ENCODE measurements around the gene VWF.

Gene VWF

DNA sequence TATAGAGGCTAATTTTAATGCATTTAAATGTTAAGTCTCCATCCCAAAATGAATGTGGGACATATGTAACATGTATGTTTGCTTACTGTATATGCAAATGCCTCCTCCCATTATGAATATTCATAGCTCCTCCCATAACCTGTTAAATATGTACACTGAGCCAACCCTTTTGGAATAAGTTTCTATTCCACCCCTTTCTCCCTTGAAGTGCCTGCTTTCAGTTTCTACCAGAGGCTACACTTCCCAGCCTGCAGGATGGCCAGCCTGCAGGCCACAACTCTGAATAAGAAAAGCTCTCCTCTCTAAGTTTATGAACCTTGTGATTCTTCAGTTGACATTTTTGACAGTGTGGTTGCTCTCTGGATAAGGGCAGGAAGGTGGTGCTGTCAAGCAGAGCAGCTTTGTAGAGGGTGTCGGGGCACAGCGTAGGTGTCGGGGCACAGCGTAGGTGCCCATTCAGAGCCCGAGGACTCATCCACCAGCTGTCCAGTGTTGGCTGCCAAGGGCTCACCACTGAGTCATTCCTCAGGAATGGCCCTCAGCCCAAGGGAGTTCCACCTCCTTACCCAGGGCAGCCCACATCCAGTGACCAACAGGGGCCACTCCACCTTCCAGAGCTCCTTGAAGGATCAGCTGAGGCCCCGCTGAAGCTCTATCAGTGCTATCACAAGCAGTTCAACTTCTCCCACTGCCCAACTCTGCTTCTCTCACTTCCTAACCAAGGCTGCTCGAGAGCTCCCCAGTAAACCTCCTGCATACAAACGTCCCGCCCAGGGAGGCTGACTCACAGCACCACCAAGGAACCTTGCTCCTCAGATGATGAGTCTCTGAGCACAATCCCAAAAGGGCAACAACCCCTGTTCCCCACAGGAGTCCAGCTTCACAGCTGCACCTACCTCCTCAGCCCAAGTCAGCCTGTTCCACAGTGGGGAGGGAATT, 31.4 kb downstream of the VWF start:
- WGBS = 22% methylated on average over 9 of the region's 9 CpGs
- peak; percentile 90 for DNase-seq
- H3K4me1 ChIP-seq (ENCODE audit: control insufficient read depth, insufficient read depth, low read depth, low read length) = peaks cover 24% of the 10 kb centered on the region
- H2BK5ac ChIP-seq (ENCODE audit: low read depth, low read length, poor library complexity, severe bottlenecking) = no peak overlapping the region
- H3K79me1 ChIP-seq (replicated peaks; ENCODE audit: low read length, poor library complexity, severe bottlenecking) = no peaks in the 10 kb centered on the region
- H2AK5ac ChIP-seq (ENCODE audit: low read length, severe bottlenecking) = no peak overlapping the region
- no peak overlapping the region for H2BK120ac ChIP-seq (ENCODE audit: low read depth, low read length)
- peak overlapping the region; percentile 81 for H4K91ac ChIP-seq (ENCODE audit: low read length)
- H3K4me2 ChIP-seq (ENCODE audit: low read length, poor library complexity, severe bottlenecking) = peak overlapping the region; percentile 8
- H3K4ac ChIP-seq (ENCODE audit: low read depth in 1 of 2, low read length in 2 of 2) = peak overlapping the region; percentile 19 to 90
- peak overlapping the region; percentile 70 for H2BK15ac ChIP-seq (ENCODE audit: low read depth, poor library complexity, severe bottlenecking)
- peak overlapping the region; percentile 42 for H2AFZ ChIP-seq (ENCODE audit: low read depth, low read length)
- peak overlapping the region; percentile 58 for H3K27ac ChIP-seq (ENCODE audit: low read length, poor library complexity, severe bottlenecking)
- no peaks in the 10 kb centered on the region for H3K9me3 ChIP-seq (ENCODE audit: control insufficient read depth, low read length)
- peak overlapping the region; percentile 60 to 94 for H3K18ac ChIP-seq (ENCODE audit: low read depth in 1 of 2, low read length in 2 of 2)
- H3K27me3 ChIP-seq (ENCODE audit: control insufficient read depth in 1 of 2, insufficient read depth in 1 of 2, low read length in 2 of 2) = no peaks in the 10 kb centered on the region
- H2BK12ac ChIP-seq (ENCODE audit: low read length in 2 of 2) = peak overlapping the region; percentile 11 to 95
- H3K23ac ChIP-seq (ENCODE audit: low read length in 2 of 2) = no peak overlapping the region
- no peak overlapping the region for H3K4me3 ChIP-seq (ENCODE audit: insufficient read depth in 1 of 2, low read depth in 1 of 2, low read length in 2 of 2)
- H3K36me3 ChIP-seq (ENCODE audit: control insufficient read depth in 1 of 2, insufficient read depth in 2 of 2, low read depth in 1 of 2, low read length in 2 of 2) = no peaks in the 10 kb centered on the region
- no peak overlapping the region for H3K9ac ChIP-seq (ENCODE audit: low read length)
- H3K14ac ChIP-seq (ENCODE audit: low read length in 2 of 2) = peak overlapping the region in 1 of 2 experiments; percentile 91
- peak overlapping the region; percentile 4 for H4K8ac ChIP-seq (ENCODE audit: low read length)

DNA sequence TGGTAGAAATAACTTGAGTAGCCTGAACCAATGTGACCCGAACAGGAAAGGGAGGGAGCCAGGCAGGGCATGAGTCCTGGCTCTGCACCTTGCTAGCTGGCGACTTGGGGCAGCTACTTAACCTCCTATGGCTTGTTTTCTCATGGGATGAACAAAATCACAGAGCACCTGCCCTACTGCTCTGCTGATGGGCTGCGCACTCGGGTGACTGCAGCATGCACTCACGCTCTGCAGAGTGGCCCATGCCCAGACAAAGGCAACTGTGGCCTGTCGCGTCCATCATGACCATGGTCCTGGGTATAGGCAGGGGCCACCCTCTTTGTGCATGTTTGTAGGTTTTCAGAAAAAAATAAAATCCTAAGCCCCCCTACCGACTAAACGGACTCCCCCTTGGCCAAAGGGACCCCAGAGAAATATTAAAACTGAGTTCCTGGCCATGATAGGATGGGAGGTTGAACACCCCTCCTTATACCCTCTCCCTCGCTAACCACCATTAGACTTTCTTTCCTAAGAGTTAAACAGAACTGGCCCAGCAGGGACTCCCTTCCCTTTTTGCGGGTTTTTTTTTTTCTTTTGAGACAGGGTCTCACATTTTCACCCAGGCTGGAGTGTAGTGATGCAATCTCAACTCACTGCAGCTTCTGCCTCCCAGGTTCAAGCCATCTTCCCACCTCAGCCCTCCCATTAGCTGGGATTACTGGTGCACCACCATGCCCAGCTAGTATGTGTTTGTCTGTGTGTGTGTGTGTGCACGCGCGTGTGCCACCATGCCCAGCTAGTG, 32.5 kb downstream of the VWF start:
- H3K4me2 ChIP-seq (ENCODE audit: low read length, poor library complexity, severe bottlenecking) = no peak overlapping the region
- no peak overlapping the region for H2BK15ac ChIP-seq (ENCODE audit: low read depth, poor library complexity, severe bottlenecking)
- H3K27me3 ChIP-seq (ENCODE audit: control insufficient read depth in 1 of 2, insufficient read depth in 1 of 2, low read length in 2 of 2) = no peaks in the 10 kb centered on the region
- no peak overlapping the region for H2AFZ ChIP-seq (ENCODE audit: low read depth, low read length)
- no peaks in the 10 kb centered on the region for H3K36me3 ChIP-seq (ENCODE audit: control insufficient read depth in 1 of 2, insufficient read depth in 2 of 2, low read depth in 1 of 2, low read length in 2 of 2)
- peak overlapping the region; percentile 45 for H4K8ac ChIP-seq (ENCODE audit: low read length)
- H3K4me3 ChIP-seq (ENCODE audit: insufficient read depth in 1 of 2, low read depth in 1 of 2, low read length in 2 of 2) = no peak overlapping the region
- H3K9ac ChIP-seq (ENCODE audit: low read length) = no peak overlapping the region
- H3K9me3 ChIP-seq (ENCODE audit: control insufficient read depth, low read length) = no peaks in the 10 kb centered on the region
- no peak overlapping the region for H3K27ac ChIP-seq (ENCODE audit: low read length, poor library complexity, severe bottlenecking)
- peak overlapping the region in 1 of 2 experiments; percentile 9 for H3K4ac ChIP-seq (ENCODE audit: low read depth in 1 of 2, low read length in 2 of 2)
- H3K18ac ChIP-seq (ENCODE audit: low read depth in 1 of 2, low read length in 2 of 2) = peak overlapping the region in 1 of 2 experiments; percentile 82
- 96% methylated on average over 14 of the region's 14 CpGs for WGBS
- H2BK12ac ChIP-seq (ENCODE audit: low read length in 2 of 2) = peak overlapping the region in 1 of 2 experiments; percentile 90
- H2AK5ac ChIP-seq (ENCODE audit: low read length, severe bottlenecking) = peak overlapping the region; percentile 5
- H3K23ac ChIP-seq (ENCODE audit: low read length in 2 of 2) = no peak overlapping the region
- no peak overlapping the region for H2BK120ac ChIP-seq (ENCODE audit: low read depth, low read length)
- peaks cover 24% of the 10 kb centered on the region for H3K4me1 ChIP-seq (ENCODE audit: control insufficient read depth, insufficient read depth, low read depth, low read length)
- no peak overlapping the region for H4K91ac ChIP-seq (ENCODE audit: low read length)
- H3K14ac ChIP-seq (ENCODE audit: low read length in 2 of 2) = peak overlapping the region in 1 of 2 experiments; percentile 97
- no peaks in the 10 kb centered on the region for H3K79me1 ChIP-seq (replicated peaks; ENCODE audit: low read length, poor library complexity, severe bottlenecking)
- no peak overlapping the region for H2BK5ac ChIP-seq (ENCODE audit: low read depth, low read length, poor library complexity, severe bottlenecking)
- DNase-seq = no peak

DNA sequence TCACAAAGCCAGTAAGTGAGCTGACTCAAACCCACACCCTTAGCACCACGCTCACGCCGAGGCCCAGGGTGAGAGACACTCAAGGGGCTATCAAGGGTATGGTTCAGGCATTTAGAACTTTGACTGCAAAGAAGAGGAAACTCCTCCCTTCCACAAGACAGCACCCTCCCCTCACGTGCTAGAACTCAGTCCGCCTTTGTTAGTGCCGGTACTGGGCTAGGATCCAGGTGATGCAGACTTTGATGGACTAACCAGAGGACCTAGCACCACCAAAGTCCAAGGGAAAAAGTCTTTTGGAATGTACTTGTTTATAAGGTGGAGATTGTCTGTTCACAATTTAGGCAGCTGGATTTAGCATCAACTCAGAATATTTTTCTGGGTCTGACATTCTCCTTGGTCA, 33.7 kb downstream of the VWF start:
- Histone ChIP-seq H2BK15ac (ENCODE audit: low read depth, poor library complexity, severe bottlenecking) (no peak overlapping the region), H3K18ac (ENCODE audit: low read depth in 1 of 2, low read length in 2 of 2) (no peak overlapping the region), H2BK12ac (ENCODE audit: low read length in 2 of 2) (peak overlapping the region in 1 of 2 experiments; percentile 1), H3K27me3 (ENCODE audit: control insufficient read depth in 1 of 2, insufficient read depth in 1 of 2, low read length in 2 of 2) (no peaks in the 10 kb centered on the region), H2BK120ac (ENCODE audit: low read depth, low read length) (no peak overlapping the region), H3K23ac (ENCODE audit: low read length in 2 of 2) (no peak overlapping the region), H3K4ac (ENCODE audit: low read depth in 1 of 2, low read length in 2 of 2) (peak overlapping the region in 1 of 2 experiments; percentile 53), H4K91ac (ENCODE audit: low read length) (peak overlapping the region; percentile 58), H2AK5ac (ENCODE audit: low read length, severe bottlenecking) (no peak overlapping the region), H4K8ac (ENCODE audit: low read length) (no peak overlapping the region), H3K9me3 (ENCODE audit: control insufficient read depth, low read length) (no peaks in the 10 kb centered on the region), H3K36me3 (ENCODE audit: control insufficient read depth in 1 of 2, insufficient read depth in 2 of 2, low read depth in 1 of 2, low read length in 2 of 2) (no peaks in the 10 kb centered on the region), H3K9ac (ENCODE audit: low read length) (no peak overlapping the region), H3K4me1 (ENCODE audit: control insufficient read depth, insufficient read depth, low read depth, low read length) (peaks cover 24% of the 10 kb centered on the region), H3K4me2 (ENCODE audit: low read length, poor library complexity, severe bottlenecking) (no peak overlapping the region), H3K27ac (ENCODE audit: low read length, poor library complexity, severe bottlenecking) (no peak overlapping the region), H3K4me3 (ENCODE audit: insufficient read depth in 1 of 2, low read depth in 1 of 2, low read length in 2 of 2) (no peak overlapping the region), H3K14ac (ENCODE audit: low read length in 2 of 2) (no peak overlapping the region), H2AFZ (ENCODE audit: low read depth, low read length) (no peak overlapping the region), H3K79me1 (replicated peaks; ENCODE audit: low read length, poor library complexity, severe bottlenecking) (no peaks in the 10 kb centered on the region), H2BK5ac (ENCODE audit: low read depth, low read length, poor library complexity, severe bottlenecking) (no peak overlapping the region)
- 85% methylated on average over 6 of the region's 6 CpGs for WGBS
- no peak for DNase-seq

All from mesenchymal stem cell (in vitro differentiated cells and primary cell).